ENCODE results near the gene COL11A1. TPM values are rescaled to one million over a fixed set of nuclear protein-coding genes. Genes with fewer than 3 reads are reported as not detected.
A peak's percentile ranks its signal among the peaks of the same experiment; 100 is the strongest.

COL11A1 gene
- total and polyA plus RNA-seq, 2 experiments from 2014 or later = 12.3 to 12.5 TPM

- no peak for TF ChIP-seq ETS1 (IDR thresholded peaks at IDR 0.05)
These were observed 235.8 kb downstream of the COL11A1 start (continued) for GRCh38 chr1:102872526-102872925.

- DNase-seq (ENCODE audit: low spot score) (no peak), ATAC-seq (no peak)
- Histone ChIP-seq H3K36me3 (ENCODE audit: insufficient read depth) (no peaks in the 10 kb centered on the region), H2AFZ (no peak overlapping the region), H3F3A (replicated peaks; ENCODE audit: low read depth) (no peaks in the 10 kb centered on the region), H3K79me2 (replicated peaks; ENCODE audit: insufficient read depth) (no peaks in the 10 kb centered on the region), H3K4me3 (no peak overlapping the region), H3K4me2 (no peak overlapping the region), H3K27ac (ENCODE audit: low read depth) (no peak overlapping the region), H4K20me1 (replicated peaks; ENCODE audit: insufficient read depth) (no peaks in the 10 kb centered on the region), H3K27me3 (ENCODE audit: insufficient read depth) (no peaks in the 10 kb centered on the region), H3K9me2 (ENCODE audit: insufficient read depth) (peaks cover 7% of the 10 kb centered on the region; the same call in 1 of the 2 replicates), H3K4me1 (ENCODE audit: insufficient read depth) (no peaks in the 10 kb centered on the region)
- Mint-ChIP-seq H3K9me3 (peaks cover 34% of the 10 kb centered on the region), H3K4me1 (no peaks in the 10 kb centered on the region; the same call in 2 of the 3 replicates), H3K4me3 (no peak overlapping the region), H3K36me3 (ENCODE audit: low read depth) (peaks cover 37% of the 10 kb centered on the region), H3K27ac (no peak overlapping the region), H3K27me3 (ENCODE audit: insufficient read depth, low read depth, poor library complexity) (no peaks in the 10 kb centered on the region)
- no peak for TF ChIP-seq NANOG (IDR thresholded peaks at IDR 0.05; ENCODE audit: borderline replicate concordance)
- TF ChIP-seq EZH2 (IDR thresholded peaks at IDR 0.05; ENCODE audit: low read depth, unreplicated experiment) = no peak
- peak; percentile 26 to 43; a peak in 2 of 4 replicates for TF ChIP-seq CTCF (conservative IDR thresholded peaks at IDR 0.05; ENCODE audit: low read depth in 2 of 2)
These were observed 236.2 kb downstream of the COL11A1 start for GRCh38 chr1:102872097-102872496.

GRCh38 chr1:102863704-102864103 is 244.6 kb downstream of the COL11A1 start:
- H3K4me1 ChIP-seq (ENCODE audit: insufficient read depth) = peaks cover 8% of the 10 kb centered on the region; the same call in 1 of the 2 replicates
- H3K9me2 ChIP-seq (ENCODE audit: insufficient read depth) = 0 out of 2 replicates have a peak, but pooled peaks cover 3% of the 10 kb centered on the region
- Mint-ChIP-seq H3K4me3 (no peak overlapping the region; the same call in 2 of the 3 replicates), H3K27me3 (ENCODE audit: insufficient read depth, low read depth, poor library complexity) (peaks cover 3% of the 10 kb centered on the region), H3K36me3 (ENCODE audit: low read depth) (peaks cover 11% of the 10 kb centered on the region), H3K4me1 (peaks cover 15% of the 10 kb centered on the region; the same call in 2 of the 3 replicates), H3K9me3 (peaks cover 11% of the 10 kb centered on the region), H3K27ac (peak overlapping the region; percentile 64; the same call in 1 of the 2 replicates)
- H3F3A ChIP-seq (replicated peaks; ENCODE audit: low read depth) = no peaks in the 10 kb centered on the region
- no peaks in the 10 kb centered on the region for H4K20me1 ChIP-seq (replicated peaks; ENCODE audit: insufficient read depth)
- ATAC-seq = no peak; the same call in 2 of the 3 replicates
- no peak overlapping the region; the same call in 1 of the 2 replicates for H3K4me2 ChIP-seq
- no peaks in the 10 kb centered on the region for H3K27me3 ChIP-seq (ENCODE audit: insufficient read depth)
- no peaks in the 10 kb centered on the region for H3K36me3 ChIP-seq (ENCODE audit: insufficient read depth)
- no peak overlapping the region for H3K27ac ChIP-seq (ENCODE audit: low read depth)
- no peak overlapping the region for H3K4me3 ChIP-seq
- DNase-seq (ENCODE audit: low spot score) = no peak
- no peak overlapping the region for H2AFZ ChIP-seq
- no peaks in the 10 kb centered on the region for H3K79me2 ChIP-seq (replicated peaks; ENCODE audit: insufficient read depth)
- no peak for TF ChIP-seq ZNF462 (CRISPR knock-in tag; IDR thresholded peaks at IDR 0.05)
- TF ChIP-seq ZNF331 (CRISPR knock-in tag; IDR thresholded peaks at IDR 0.05; ENCODE audit: low read depth) = no peak
- no peak for TF ChIP-seq ZNF114 (CRISPR knock-in tag; IDR thresholded peaks at IDR 0.05)
- TF ChIP-seq NANOG (IDR thresholded peaks at IDR 0.05; ENCODE audit: borderline replicate concordance) = no peak
- no peak for TF ChIP-seq CTCF (conservative IDR thresholded peaks at IDR 0.05; ENCODE audit: low read depth in 2 of 2)
- no peak for TF ChIP-seq STAT1 (IDR thresholded peaks at IDR 0.05; ENCODE audit: unreplicated experiment)

Data from GM23338 (cell line).